GM21390 (cell line): ENCODE data around the gene DLG2.
A peak's percentile ranks its signal among the peaks of the same experiment; 100 is the strongest.
"Not testable (repeated sequence)": the region's sequence is repeated elsewhere in the genome, so short reads cannot be mapped to it uniquely, and the experiment has no call there.

Source experiments
- ATAC-seq: cut with Tn5 transposase; IDR thresholded peaks from one replicate; pipeline ENCODE4 v1.9.1; 2021; ENCODE audit not compliant: unreplicated experiment

The DLG2 gene

GRCh38 chr11:85247797-85248196 is 379.3 kb downstream of the DLG2 start:
- ATAC-seq: no peak

- no peak for ATAC-seq
Observed at GRCh38 chr11:85238906-85239305, 388.2 kb downstream of the DLG2 start.

GRCh38 chr11:85238038-85238437 is 389.1 kb downstream of the DLG2 start:
- ATAC-seq: not testable (repeated sequence)

- ATAC-seq: no peak
Observed at GRCh38 chr11:85236211-85236610, 390.9 kb downstream of the DLG2 start.

GRCh38 chr11:85232559-85232958 is 394.6 kb downstream of the DLG2 start:
- no peak for ATAC-seq

- no peak for ATAC-seq
Observed at GRCh38 chr11:85231588-85231987, 395.6 kb downstream of the DLG2 start.

GRCh38 chr11:85229723-85230122 is 397.4 kb downstream of the DLG2 start:
- not testable (repeated sequence) for ATAC-seq

- ATAC-seq: no peak
Observed at GRCh38 chr11:85196968-85197367, 430.2 kb downstream of the DLG2 start.

- no peak for ATAC-seq
Observed at GRCh38 chr11:85195934-85196333, 431.2 kb downstream of the DLG2 start.

GRCh38 chr11:85187992-85188391 is 439.2 kb downstream of the DLG2 start:
- no peak for ATAC-seq

GRCh38 chr11:85184721-85185120 is 442.4 kb downstream of the DLG2 start:
- ATAC-seq: no peak

GRCh38 chr11:85182441-85183387 is 444.4 kb downstream of the DLG2 start:
- ATAC-seq: peak; percentile 83

GRCh38 chr11:85180528-85180927 is 446.6 kb downstream of the DLG2 start:
- ATAC-seq: no peak

GRCh38 chr11:85171648-85172257 is 455.4 kb downstream of the DLG2 start:
- ATAC-seq: no peak

GRCh38 chr11:85170184-85170583 is 457.0 kb downstream of the DLG2 start:
- ATAC-seq: no peak

GRCh38 chr11:85167471-85167870 is 459.7 kb downstream of the DLG2 start:
- ATAC-seq: no peak

- ATAC-seq: no peak
Observed at GRCh38 chr11:85167038-85167437, 460.1 kb downstream of the DLG2 start.

GRCh38 chr11:85165819-85166218 is 461.3 kb downstream of the DLG2 start:
- no peak for ATAC-seq

- no peak for ATAC-seq
Observed at GRCh38 chr11:85164743-85165142, 462.4 kb downstream of the DLG2 start.

- ATAC-seq: no peak
Observed at GRCh38 chr11:85154294-85154693, 472.9 kb downstream of the DLG2 start.

GRCh38 chr11:85137597-85137996 is 489.5 kb downstream of the DLG2 start:
- ATAC-seq: no peak

- no peak for ATAC-seq
Observed at GRCh38 chr11:85133636-85134035, 493.5 kb downstream of the DLG2 start.
